Stimulated activated CD8-positive, alpha-beta memory T cell treated with anti-CD3 and anti-CD28 coated beads, Interleukin-2, amount 100 ng/mL, for 48 hours (primary cell): Measurements from ENCODE around the gene DDAH2.

ENCODE experiments used
- DNase-seq, 2 donors: peaks; one replicate each; pipeline ENCODE4 v3.0.0-alpha.2; 2020; ENCODE audit warnings: low read depth in 2 of 2

Gene DDAH2

DNA sequence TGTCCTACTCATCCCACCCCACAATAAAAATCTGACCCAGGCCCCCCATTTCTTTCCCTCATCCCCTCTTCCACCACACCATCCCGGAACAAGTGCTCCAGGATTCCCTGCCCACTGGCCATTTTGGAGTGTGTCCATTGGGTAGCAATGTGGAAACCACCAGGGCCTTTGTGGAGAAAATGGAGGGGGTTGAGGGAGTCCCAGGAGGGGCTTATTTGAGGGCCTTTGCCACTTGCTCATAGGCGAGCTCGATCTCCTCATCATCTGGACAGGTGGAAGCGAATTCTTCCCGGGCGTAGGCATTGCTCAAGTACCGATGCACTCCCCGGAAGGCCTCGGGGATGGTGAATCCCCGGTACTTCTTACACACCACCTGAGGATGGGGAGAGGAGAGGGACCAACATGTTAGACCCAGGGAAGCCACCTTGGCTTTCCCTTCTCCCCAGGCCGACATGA lies 1.6 kb upstream of the DDAH2 start:
- DNase-seq, result no peak

DNA sequence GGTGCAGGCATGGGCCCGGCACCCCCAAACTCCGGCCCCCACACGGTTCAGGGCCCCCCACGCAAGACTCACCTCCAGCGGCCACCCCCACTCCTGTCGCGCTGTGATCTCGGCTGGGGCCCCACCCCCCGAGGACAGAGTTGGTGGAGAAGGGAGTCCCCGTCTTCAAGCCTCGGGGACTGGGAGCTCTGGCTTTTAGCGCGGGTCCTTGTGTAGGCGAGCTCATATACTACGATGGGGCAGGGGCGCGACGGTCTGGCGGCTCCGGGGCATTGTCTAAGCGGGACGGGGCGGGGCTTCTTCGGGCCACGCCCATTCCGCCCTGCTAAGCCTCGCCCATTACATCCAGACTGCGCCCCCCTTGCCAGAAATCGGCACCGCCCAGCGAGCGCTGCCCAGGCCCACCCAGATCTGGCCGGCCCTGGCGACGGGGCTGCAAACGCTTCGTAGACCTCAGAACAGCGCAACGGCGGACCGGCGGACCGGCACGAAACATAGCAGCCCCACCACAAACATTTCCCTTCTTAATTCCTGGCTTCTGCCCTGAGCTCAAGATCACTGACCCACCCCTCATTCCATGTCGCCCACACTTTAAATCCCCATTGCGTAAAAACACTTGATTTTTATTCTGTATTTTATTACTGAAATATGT lies 1.0 kb upstream of the DDAH2 start:
- peak; percentile 60 to 65 for DNase-seq

DNA sequence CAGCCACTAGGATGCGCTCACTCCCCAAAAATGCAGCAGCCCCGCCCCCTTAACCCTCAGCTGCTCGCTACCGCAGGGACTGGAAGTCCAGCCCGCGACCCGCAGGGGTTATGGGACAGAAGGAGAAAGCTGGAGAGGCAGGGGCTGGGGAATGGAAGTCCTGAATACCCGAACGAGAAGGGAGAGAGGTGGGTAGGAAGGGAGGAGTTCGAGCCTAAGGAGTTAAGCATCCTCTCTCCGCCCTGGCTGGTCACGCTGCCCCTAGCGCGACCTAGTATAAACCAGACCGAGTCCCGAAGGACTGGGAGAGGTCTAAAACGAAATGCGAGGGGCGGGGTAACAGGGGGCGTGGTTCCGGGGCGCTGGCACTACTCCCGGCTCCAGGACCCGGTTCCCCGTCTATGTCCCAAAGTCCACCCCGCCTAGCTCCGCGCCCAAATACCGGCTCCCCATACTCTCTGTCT lies 448 bp upstream of the DDAH2 start:
- DNase-seq, result peak; percentile 70 to 71

DNA sequence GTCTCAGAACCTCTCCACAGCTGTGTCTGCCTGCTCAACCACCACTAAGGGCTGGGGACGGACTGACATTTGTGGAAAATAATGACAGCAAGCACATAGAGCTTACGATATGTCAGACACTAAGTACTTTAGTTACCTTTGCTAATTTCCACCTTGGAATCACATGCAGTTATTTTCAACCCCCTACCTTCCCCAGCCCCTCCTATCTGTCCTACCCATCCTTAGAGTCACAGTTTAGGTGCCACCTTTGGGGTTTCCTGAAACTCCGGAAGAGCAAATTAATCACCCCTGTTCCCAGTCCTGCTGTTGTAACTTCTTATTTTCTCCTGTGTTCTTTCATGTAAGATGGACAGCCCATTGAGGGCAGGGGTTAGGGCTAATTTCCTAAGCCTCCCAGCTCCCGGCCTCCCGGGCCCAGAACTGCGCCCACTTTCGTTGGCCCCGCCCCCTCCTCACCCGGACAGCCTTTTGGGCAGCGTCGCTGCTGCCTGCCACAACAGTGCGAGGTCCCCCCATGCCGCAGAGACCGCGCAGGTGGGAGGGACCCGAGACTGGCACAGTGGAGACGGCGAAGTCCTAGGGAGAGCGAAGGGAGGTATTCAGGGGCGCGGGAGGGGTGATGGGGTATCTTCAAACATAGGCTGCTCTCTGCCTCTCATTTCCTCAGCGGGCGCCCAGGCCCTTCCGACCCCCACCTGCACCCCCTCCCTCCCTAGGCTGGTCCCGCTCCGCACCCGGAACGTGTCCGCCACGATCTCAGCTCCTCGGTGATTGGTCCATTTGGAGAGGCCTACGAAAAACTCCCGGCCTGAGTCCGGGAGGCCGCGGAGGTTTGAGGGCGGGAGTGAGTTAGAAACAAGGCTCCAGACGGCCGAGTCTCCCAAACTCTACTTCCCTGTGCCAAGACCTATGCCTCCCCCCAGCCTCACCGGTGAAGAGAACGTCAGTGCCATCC lies 1.1 kb downstream of the DDAH2 start:
- DNase-seq, result no peak

DNA sequence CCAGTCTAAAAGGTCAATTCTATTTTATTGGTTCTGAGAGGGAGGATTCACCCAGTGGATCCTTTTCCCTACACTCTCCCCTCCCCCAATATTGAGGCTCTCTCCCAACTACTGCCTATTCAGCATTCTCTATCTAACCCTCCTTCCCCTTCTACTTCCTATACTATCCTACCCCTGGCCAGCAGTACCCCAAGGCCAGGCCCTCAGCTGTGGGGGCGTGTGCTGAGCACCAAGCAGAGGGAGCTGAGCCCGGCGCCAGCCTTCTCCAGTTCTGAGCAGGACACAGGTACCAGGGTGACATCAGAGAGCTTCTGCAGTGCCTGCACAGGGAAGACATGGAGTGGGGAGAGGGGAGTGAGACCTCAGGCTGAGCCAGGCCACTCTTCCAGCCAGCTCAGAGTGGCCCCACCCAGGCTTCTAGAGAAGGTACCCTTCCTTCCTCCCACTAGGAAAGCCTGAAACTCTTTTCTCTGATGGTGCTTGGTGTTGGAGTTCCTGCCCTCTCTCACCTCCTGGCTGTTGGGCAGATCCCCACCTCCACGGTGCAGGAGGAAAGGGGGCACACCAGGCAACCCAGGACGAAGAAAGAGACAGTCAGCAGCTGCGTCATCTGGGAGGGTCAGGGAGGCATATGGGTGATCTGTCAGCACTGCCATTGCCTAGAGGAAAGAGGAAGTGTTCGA lies 1.9 kb downstream of the DDAH2 start:
- no peak for DNase-seq

DNA sequence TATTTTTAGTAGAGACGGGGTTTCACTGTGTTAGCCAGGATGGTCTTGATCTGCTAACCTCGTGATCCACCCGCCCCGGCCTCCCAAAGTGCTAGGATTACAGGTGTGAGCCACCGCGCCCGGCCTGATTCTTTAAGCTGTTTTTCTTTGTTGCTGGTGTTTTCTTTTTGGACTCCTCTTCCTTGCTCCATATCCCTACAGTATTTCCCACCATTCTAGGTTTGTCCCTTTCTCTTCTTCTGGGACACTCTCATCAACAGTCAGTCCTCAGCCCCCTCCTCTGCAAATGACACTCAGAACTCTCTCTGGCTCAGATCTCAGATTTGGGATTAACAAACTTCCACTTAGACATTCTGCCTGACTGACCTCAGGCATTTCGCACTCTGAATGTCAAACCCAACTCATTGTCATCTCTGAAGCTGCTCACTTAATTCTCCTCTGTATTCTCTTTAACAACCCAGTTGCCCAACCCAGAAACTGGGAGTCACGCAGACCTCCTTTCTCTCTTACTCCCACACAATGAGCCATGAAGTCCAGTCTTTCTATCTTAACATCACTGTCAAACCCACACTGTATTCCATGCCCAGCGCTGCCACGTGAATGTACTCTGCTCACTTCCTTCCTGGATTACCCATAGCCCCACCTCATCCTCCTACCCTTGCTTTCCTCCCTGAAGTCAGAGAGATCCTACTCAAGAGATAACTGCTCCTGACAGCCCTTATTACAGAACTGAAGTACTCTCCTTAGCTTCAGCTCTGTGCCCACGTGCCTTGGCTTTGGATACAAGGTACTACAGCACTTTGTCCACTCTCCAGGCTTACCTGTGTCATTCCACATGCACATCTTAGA lies 3.4 kb downstream of the DDAH2 start:
- no peak for DNase-seq

DNA sequence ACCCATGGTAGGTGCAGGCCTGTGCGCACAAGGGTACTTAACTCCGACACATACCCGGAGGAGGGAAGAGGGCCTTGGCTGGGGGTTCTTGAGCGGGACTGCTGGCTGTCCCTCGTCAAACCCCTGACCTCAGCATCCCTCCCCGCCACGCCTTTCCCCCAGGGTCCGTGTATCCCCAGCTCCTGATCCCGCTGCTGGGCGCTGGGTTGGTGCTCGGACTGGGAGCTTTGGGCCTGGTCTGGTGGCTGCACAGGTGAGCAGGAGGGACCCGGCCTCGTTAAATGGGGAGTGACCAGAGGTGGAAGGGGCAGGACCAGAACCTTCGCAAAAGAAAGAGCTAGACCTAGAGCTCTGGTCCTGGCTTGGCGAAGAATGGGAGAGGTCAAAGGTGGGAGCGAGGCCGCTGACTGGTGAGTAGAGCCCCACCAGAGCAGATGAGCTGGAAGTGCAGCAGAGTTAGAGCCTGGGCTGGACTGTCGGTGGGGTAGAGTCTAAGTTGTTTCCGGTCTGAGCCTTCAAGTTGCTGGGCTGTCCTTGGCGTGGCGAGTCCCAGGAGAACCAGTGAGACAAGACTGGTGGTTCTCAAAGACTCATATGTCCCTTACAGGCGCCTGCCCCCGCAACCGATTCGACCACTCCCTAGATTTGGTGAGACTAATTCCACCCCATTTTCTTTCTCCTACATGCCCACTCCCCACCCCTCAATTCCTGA lies 5.0 kb downstream of the DDAH2 start:
- no peak for DNase-seq

DNA sequence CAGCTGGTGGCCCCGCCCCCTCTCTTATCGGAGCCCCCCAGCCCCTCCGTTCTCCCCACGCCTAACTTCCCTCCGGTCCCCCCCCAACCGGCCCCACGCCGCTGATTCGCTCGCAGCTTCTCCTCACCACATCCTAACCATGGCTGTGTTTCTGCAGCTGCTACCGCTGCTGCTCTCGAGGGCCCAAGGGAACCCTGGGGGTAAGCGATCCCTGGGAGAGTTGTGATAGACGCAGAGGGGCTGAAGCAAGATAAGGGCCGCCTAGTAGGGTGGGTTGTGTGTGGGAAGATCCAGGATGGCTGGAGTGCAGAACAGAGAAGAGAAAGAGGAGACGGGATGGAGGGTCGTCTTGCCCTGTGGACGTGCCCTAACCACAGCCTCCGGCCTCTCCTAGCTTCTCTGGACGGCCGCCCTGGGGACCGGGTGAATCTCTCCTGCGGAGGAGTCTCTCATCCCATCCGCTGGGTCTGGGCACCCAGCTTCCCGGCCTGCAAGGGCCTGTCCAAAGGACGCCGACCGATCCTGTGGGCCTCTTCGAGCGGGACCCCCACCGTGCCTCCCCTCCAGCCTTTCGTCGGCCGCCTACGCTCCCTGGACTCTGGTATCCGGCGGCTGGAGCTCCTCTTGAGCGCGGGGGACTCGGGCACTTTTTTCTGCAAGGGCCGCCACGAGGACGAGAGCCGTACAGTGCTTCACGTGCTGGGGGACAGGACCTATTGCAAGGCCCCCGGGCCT lies 5.7 kb downstream of the DDAH2 start, which contains the start of gene MPIG6B:
Gene MPIG6B (plus strand): TSS at position 129 of the 735 bp plus-strand sequence. CDS start 11 bp downstream, at position 140.
- no peak for DNase-seq

DNA sequence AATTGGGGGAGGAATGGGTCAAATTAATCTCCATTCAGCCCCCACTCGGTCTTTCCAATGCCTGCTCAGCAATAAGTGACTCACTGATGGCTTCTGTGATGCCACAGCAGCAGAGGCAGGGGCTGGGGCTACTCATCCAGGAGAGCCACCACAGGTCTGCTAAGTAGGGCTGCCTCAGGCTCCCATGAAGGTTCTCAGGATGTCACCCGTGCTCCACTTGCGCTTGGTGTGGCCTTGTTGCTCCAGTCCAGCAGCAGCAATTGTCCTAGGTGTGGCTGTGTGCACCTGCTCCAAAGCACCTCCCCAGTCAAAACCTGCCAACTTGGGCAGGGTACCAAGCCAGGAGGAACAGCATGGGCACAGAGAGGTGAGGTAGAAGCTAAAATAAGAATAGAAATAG lies 6.9 kb downstream of the DDAH2 start:
- DNase-seq, result no peak

DNA sequence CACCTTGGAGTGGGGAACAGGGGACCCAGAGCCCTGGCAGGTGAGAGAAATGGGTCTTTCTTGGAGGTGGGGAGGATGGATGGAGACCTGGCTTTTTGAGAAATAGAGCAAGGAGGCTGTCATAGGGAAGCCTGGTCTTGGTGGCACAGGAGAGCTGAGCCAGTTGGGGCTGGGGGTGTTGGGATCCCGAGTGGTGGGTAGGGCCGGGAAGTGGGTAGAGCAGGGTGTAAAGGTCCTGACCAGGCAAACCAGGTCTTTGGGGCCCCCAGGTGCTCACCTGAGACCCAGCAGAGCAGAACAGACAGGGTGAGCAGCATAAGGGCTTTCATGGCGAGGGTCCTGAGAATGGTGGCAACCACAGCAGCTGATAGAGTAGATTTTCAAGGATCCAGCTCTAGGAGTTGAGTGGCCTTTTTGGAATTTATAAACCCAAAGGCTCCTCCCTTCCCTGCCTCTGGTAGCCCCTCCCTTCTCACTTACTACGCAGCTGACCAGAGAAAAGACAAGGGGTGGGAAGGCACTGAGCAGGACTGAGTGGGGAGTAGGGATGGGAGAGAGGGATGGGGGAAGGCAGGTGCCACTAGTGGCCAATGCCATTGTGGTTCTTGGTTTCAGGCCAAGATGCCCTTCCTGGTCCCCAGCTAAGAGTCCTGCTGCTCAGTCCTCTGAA lies 7.6 kb downstream of the DDAH2 start, which contains the start of gene LY6G6C:
Gene LY6G6C (minus strand): TSS at position 396 of the 670 bp plus-strand sequence. CDS start 67 bp downstream, at position 329.
- DNase-seq, result no peak

DNA sequence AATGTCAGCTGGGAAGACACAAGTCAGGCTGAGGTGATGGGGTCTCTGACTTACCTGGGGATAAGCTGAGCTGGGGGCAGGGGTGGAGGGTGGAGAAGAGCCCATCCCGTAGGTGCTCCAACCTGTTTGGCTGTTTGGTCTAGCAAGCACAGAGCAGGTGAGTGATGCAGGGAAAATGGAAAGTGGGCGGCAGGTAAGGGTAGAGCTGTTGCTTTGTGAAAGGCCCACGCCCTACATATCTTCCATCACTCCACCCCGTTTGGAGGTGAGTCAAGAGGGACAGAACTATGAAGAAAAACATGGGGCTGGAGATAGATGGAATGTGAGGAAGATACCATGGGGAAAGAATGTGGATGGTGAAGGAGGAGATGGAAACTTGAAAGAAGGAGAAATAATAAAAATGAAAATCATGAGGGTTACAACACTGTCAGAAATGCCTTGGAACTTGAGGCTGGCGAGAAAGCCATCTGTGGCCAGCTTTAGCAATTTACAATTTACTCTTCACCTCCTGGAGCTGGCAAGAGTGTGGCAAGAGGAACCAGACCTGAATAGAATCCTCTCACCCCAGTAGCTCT lies 8.8 kb downstream of the DDAH2 start:
- DNase-seq, result no peak

DNA sequence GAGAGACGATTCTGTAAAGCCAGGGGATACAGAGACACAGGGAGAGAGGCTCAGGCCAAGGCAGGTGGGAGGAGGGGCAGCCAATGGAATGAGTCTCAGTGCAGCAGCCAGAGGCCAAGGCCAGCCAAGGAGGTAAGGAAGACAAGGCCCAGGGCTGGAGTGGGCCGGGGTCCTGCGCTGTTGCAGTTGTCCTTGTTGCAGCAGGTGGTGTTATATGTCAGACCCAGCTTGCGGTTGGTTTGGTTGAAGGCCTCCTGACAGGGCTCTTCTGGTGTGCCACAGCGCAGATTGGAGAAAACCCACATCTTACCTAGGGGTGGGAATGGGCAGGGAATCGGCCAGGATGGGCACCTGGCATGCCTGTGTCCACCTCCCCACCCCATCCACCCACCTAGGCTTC lies 10.1 kb downstream of the DDAH2 start:
- DNase-seq, result no peak

DNA sequence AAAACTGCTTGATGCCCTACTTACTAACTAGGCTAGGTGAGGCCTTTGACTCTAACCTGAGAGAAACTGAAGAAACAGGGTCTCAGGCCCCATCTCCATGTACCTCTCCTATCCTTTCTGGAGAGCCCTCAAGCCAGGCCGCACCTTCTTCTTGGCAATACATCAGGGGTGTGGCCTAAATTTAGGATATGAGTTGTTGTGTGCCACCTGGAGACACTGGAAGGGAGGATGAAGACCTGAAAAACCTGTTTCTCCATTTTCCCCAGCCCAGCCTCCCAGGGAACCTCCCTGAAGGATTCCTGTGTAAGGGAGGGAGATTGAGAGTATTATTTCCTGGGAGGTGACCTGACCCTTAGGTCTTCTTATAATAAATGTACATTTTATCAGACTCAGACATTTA lies 10.8 kb downstream of the DDAH2 start:
- DNase-seq, result no peak

DNA sequence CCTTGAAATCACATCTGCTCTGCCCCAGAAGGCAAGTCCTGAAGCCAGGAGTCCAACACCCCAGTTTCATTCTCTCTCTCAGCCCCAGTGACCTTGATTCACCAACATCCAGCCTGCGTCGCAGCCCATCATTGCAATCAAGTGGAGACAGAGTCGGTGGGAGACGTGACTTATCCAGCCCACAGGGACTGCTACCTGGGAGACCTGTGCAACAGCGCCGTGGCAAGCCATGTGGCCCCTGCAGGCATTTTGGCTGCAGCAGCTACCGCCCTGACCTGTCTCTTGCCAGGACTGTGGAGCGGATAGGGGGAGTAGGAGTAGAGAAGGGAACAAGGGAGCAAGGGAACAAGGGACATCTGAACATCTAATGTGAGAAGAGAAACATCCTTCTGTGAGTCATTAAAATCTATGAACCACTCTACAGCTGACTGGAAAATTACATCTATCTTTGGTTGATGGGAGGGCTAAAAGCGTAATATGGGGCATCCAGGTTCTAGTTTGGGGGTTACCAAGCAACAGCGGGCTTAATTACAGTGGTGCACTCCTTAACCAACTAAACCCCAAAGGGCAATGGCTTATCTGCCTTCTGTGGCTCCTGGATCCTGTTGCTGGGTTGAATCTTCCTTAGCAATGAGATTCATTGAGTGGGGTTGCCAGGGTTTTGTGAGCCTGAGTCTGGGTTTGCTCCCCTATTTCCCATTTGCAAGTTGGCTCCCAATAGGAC lies 11.4 kb downstream of the DDAH2 start:
- no peak for DNase-seq

DNA sequence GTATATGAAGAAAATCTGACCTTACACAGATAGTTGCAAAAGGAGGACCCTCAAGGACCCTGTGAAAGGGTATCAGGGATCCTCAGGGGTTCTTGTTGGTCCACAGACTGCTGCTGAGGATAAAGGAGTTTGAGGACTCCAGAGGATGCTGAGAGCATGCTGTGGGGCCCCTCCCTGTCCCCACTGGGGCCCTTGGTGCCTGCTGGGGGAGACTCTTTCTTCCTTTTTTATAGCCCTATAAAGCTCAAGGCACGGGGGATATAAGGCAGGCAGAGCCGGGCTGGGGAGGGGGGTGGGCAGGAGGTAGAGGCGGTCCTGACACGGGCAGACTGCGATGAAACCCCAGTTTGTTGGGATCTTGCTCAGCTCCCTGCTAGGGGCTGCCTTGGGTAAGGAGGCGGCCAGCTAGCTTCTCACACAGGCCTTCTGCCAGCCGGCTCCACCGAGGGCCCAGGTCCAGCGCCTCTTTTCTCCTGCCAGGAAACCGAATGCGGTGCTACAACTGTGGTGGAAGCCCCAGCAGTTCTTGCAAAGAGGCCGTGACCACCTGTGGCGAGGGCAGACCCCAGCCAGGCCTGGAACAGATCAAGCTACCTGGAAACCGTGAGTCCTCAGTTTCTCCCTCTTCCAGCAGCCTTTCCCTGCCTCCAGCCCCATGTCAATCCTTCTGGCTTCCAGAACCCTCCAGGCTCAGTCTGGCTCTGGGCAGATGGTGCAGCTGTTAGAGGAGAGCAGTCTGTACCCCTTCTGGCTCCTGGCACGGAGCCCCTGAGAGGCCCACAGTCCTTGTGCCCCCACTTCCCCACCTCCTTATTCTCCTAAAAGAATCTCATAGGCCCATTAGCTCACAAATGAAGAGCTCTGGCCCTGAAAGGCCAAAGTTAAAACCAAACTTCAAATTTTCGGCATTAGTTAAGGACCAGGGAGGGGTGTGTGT lies 13.8 kb downstream of the DDAH2 start, which contains the start of gene LY6G6D:
Gene LY6G6D (plus strand): TSS at position 327 of the 937 bp plus-strand sequence. CDS start 8 bp downstream, at position 335.
- DNase-seq, result no peak

DNA sequence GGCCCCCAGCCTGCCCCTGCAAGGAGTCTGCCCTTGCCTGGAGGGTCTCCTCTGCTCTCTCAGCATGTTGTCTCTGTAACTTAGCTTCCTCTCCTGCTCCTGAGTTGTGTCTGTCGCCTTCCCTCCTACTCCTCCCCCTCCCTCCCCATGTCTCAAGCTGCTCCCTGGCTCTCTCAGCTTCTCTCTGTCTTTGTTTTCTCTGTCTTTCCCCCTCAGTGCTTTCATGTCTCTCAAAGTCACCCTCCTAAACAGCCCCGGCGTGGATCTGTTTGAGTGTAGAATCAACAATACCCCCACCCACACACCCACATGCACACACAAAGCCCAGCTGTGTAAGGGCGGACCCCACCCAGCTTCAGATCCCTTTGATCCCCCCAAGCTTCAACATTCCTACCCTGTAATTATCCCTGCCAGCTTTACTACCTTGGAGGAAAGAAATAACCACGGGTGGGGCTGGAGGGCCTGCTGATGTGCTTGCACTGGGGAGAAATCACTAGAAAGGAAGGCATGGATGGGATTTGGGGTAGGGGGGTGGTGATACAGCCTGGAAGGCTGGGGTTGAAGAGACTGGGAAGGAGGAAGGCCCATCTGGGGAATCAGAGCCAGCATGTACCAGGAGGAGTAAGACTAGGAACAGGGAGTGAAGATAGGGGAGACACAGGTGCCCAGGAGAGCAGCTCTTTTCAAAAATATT lies 15.0 kb downstream of the DDAH2 start:
- no peak for DNase-seq
